Naive thymus-derived CD8-positive, alpha-beta T cell (primary cell): ENCODE results near the gene APOO. TPM values are rescaled to one million over a fixed set of nuclear protein-coding genes. Genes with fewer than 3 reads are reported as not detected.

Source experiments
- ATAC-seq, 2 donors: fragments of 150-1000 bp; cut with Tn5 transposase in 1 of 2; sonication (Bioruptor Pico), chemical (Tn5 transposase) in 1 of 2; 1 replicate in 1 of 2; 2 replicates in 1 of 2; pipeline ENCODE4 v1.10.0; 2021; ENCODE audit warnings: mild to moderate bottlenecking in 2 of 2, moderate library complexity in 2 of 2
- POLR2A ChIA-PET: fragments of 350-600 bp; sonication (Branson Sonifier 250); formaldehyde crosslinking; loops from one replicate; lab custom pipeline; 2021; ENCODE audit warnings: antibody characterized with exemption; lab: Charles Lee
- DNase-seq, 10 donors: peaks; one replicate each; pipeline versions ENCODE4 v3.0.0 to v3.0.0-alpha.2; 2020 to 2022
- H3K27ac Mint-ChIP-seq, 10 donors: one replicate each; pipeline ENCODE4 v1.8.0; 2020 to 2022; ENCODE audit warnings: mild to moderate bottlenecking in 10 of 10, mixed read lengths in 10 of 10, moderate library complexity in 4 of 10, inconsistent platforms in 1 of 10
- H3K27me3 Mint-ChIP-seq, 5 donors: one replicate each; pipeline ENCODE4 v1.8.0; 2021 to 2022; ENCODE audit warnings: mixed read lengths in 5 of 5
- H3K36me3 Mint-ChIP-seq, 3 donors: one replicate each; pipeline ENCODE4 v1.8.0; 2020 to 2022; ENCODE audit warnings: mixed read lengths in 3 of 3, mild to moderate bottlenecking in 2 of 3, inconsistent platforms in 1 of 3
- H3K4me1 Mint-ChIP-seq, 4 donors: one replicate each; pipeline ENCODE4 v1.8.0; 2021 to 2022; ENCODE audit warnings: mixed read lengths in 4 of 4
- H3K4me3 Mint-ChIP-seq, 10 donors: one replicate each; pipeline ENCODE4 v1.8.0; 2020 to 2022; ENCODE audit warnings: mild to moderate bottlenecking in 10 of 10, mixed read lengths in 10 of 10, moderate library complexity in 6 of 10, inconsistent platforms in 1 of 10
- H3K9me3 Mint-ChIP-seq, 9 donors: one replicate each; pipeline ENCODE4 v1.8.0; 2020 to 2022; ENCODE audit warnings: mixed read lengths in 9 of 9, mild to moderate bottlenecking in 3 of 9, inconsistent platforms in 1 of 9, moderate library complexity in 1 of 9
- polyA plus RNA-seq, 3 donors: library from polyadenylated mRNA; unstranded; fragments of 300-500 nt; fragmentation: Illumina TruSeq; gene quantifications; one replicate each; pipeline ENCODE4 v1.2.3, GENCODE V29; 2021
- total RNA-seq, 8 experiments: library from RNA in 2 of 8; stranded (reverse) in 2 of 8; gene quantifications; one replicate each; pipeline ENCODE4 v1.2.3 and lab custom pipeline; 2021 to 2026

APOO gene
- total and polyA plus RNA-seq, 5 experiments from 2014 or later = 6.8 to 20.2 (median 15.9) TPM

GRCh38 chrX:23822841-23823240 lies 84.9 kb downstream of the APOO start:
- DNase-seq = no peak

DNA sequence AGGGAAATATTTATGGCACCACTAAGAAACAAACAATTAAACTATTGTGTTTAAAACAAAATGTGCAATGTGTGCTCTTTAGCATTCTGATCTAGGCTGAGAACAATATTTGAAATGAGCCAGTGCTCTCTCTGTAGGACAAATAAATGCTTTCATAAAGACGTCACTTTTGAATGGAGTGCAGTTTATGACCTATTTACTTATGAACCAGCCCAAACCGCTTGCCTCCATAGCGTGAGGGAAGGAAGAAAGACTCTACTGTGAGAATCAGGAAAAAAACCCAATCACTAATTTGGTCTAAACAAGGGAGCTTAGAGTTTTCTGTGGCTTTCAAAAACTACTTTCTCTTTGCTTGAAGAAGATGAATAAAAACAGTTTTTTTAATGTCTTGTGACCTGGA lies 85.3 kb downstream of the APOO start:
- H3K27ac Mint-ChIP-seq = no peak overlapping the region
- peaks cover 0 to 1% (median under 1%) of the 10 kb centered on the region in 4 donors for H3K4me1 Mint-ChIP-seq
- POLR2A ChIA-PET = no interaction called here

More at GRCh38 chrX:23822841-23823240, 84.9 kb downstream of the APOO start:
- no peaks in the 10 kb centered on the region for H3K4me1 Mint-ChIP-seq
- no peaks in the 10 kb centered on the region for H3K9me3 Mint-ChIP-seq
- no peak overlapping the region for H3K27ac Mint-ChIP-seq
- POLR2A ChIA-PET = no interaction called here
- H3K36me3 Mint-ChIP-seq = peaks cover 0 to under 1% (median 0%) of the 10 kb centered on the region in 3 donors
- H3K27me3 Mint-ChIP-seq = no peaks in the 10 kb centered on the region
- ATAC-seq = no peak
- H3K4me3 Mint-ChIP-seq = no peak overlapping the region

GRCh38 chrX:23821847-23822246 lies 85.9 kb downstream of the APOO start:
- DNase-seq (no peak), ATAC-seq (no peak)
- Mint-ChIP-seq H3K36me3 (no peaks in the 10 kb centered on the region), H3K9me3 (no peaks in the 10 kb centered on the region), H3K4me1 (peaks cover 0 to 5% (median under 1%) of the 10 kb centered on the region in 4 donors), H3K27me3 (no peaks in the 10 kb centered on the region), H3K27ac (no peak overlapping the region), H3K4me3 (no peak overlapping the region)
- POLR2A ChIA-PET = no interaction called here

More for the DNA sequence above, 85.3 kb downstream of the APOO start:
- no peak for ATAC-seq
- H3K36me3 Mint-ChIP-seq = no peaks in the 10 kb centered on the region
- no peak overlapping the region for H3K4me3 Mint-ChIP-seq
- DNase-seq = no peak
- H3K9me3 Mint-ChIP-seq = no peaks in the 10 kb centered on the region
- H3K27me3 Mint-ChIP-seq = no peaks in the 10 kb centered on the region

GRCh38 chrX:23820235-23820782 lies 87.4 kb downstream of the APOO start:
- Mint-ChIP-seq H3K4me3 (no peak overlapping the region), H3K36me3 (no peaks in the 10 kb centered on the region), H3K27me3 (no peaks in the 10 kb centered on the region), H3K27ac (no peak overlapping the region), H3K4me1 (peaks cover 0 to 5% (median under 1%) of the 10 kb centered on the region in 4 donors), H3K9me3 (no peaks in the 10 kb centered on the region)
- ATAC-seq (no peak), DNase-seq (no peak)
- POLR2A ChIA-PET = no interaction called here

GRCh38 chrX:23819385-23820234 lies 88.1 kb downstream of the APOO start:
- H3K4me3 Mint-ChIP-seq = no peak overlapping the region
- no peaks in the 10 kb centered on the region for H3K27me3 Mint-ChIP-seq
- H3K27ac Mint-ChIP-seq = no peak overlapping the region
- ATAC-seq = no peak
- POLR2A ChIA-PET = no interaction called here
- H3K9me3 Mint-ChIP-seq = no peaks in the 10 kb centered on the region
- DNase-seq = no peak
- no peaks in the 10 kb centered on the region for H3K36me3 Mint-ChIP-seq
- H3K4me1 Mint-ChIP-seq = peaks cover 0 to 5% (median under 1%) of the 10 kb centered on the region in 4 donors

- no peak overlapping the region for H3K4me3 Mint-ChIP-seq
- ATAC-seq (no peak), DNase-seq (no peak)
- H3K9me3 Mint-ChIP-seq = peaks cover 0 to 2% (median 0%) of the 10 kb centered on the region in 9 donors
- no peak overlapping the region for H3K27ac Mint-ChIP-seq
- POLR2A ChIA-PET = no interaction called here
- H3K27me3 Mint-ChIP-seq = no peaks in the 10 kb centered on the region
- peaks cover 0 to 5% (median under 1%) of the 10 kb centered on the region in 4 donors for H3K4me1 Mint-ChIP-seq
- no peaks in the 10 kb centered on the region for H3K36me3 Mint-ChIP-seq
These were observed 89.8 kb downstream of the APOO start for GRCh38 chrX:23817979-23818336.

DNA sequence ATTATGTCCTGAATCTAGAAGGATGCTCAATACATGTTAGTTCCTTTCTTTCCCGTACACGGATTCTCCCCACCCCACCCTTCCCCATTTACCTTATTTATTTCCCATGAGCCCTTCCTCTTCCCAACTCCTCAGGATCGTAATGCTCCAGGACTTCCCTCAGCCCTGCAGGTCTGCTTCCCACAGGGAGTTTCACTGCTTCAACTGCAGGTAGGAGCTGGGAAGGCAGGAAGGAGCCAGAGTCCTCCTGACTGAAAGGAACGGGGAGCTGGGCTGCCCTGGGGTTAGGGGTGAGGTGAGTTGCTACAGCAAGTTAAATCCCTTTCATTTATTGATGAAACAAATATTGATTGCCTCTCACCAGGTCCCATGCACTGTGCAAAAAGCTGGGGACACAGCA lies 91.6 kb downstream of the APOO start:
- Mint-ChIP-seq H3K36me3 (no peaks in the 10 kb centered on the region), H3K4me1 (peaks cover 0 to 10% (median 3%) of the 10 kb centered on the region in 4 donors), H3K27ac (no peak overlapping the region), H3K9me3 (peaks cover 0 to 2% (median 0%) of the 10 kb centered on the region in 9 donors), H3K4me3 (no peak overlapping the region), H3K27me3 (peaks cover 0 to 1% (median 0%) of the 10 kb centered on the region in 5 donors)
- no peak for DNase-seq
- POLR2A ChIA-PET = no interaction called here
- no peak for ATAC-seq

GRCh38 chrX:23815376-23815775 lies 92.4 kb downstream of the APOO start:
- Mint-ChIP-seq H3K4me3 (no peak overlapping the region), H3K9me3 (peaks cover 0 to 2% (median 0%) of the 10 kb centered on the region in 9 donors)

GRCh38 chrX:23813808-23814207 lies 93.9 kb downstream of the APOO start:
- DNase-seq = no peak
- no peak for ATAC-seq
- Mint-ChIP-seq H3K36me3 (no peaks in the 10 kb centered on the region), H3K9me3 (peaks cover 0 to 2% (median 0%) of the 10 kb centered on the region in 9 donors), H3K4me1 (peaks cover 0 to 17% (median 8%) of the 10 kb centered on the region in 4 donors), H3K4me3 (no peak overlapping the region), H3K27me3 (peaks cover 0 to 1% (median 0%) of the 10 kb centered on the region in 5 donors), H3K27ac (no peak overlapping the region)
- POLR2A ChIA-PET = no interaction called here

More at GRCh38 chrX:23815376-23815775, 92.4 kb downstream of the APOO start:
- no peak overlapping the region for H3K27ac Mint-ChIP-seq
- H3K27me3 Mint-ChIP-seq = peaks cover 0 to 1% (median 0%) of the 10 kb centered on the region in 5 donors
- ATAC-seq (no peak), DNase-seq (no peak)
- POLR2A ChIA-PET = no interaction called here
- peaks cover 0 to 17% (median 8%) of the 10 kb centered on the region in 4 donors for H3K4me1 Mint-ChIP-seq
- H3K36me3 Mint-ChIP-seq = no peaks in the 10 kb centered on the region

DNA sequence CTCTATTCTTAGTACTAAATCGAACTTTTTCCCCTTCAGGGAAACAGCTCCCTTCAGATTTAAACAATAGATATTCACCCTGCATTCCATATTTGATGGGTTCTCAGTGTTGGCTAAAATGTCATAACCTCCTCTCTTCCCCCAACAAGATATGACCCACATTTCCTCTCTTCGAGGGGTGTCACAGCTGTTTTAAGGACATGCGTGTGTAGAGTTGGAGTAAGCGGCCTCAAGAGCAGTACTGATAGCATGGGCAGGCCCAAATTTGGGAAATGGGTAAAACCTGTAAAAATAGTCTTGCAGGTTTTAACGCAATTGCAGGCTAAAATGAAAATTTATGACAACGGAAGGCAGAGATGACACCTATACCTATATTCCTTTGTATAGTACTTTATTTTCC lies 96.1 kb downstream of the APOO start:
- peaks cover 0 to 2% (median 0%) of the 10 kb centered on the region in 9 donors for H3K9me3 Mint-ChIP-seq

DNA sequence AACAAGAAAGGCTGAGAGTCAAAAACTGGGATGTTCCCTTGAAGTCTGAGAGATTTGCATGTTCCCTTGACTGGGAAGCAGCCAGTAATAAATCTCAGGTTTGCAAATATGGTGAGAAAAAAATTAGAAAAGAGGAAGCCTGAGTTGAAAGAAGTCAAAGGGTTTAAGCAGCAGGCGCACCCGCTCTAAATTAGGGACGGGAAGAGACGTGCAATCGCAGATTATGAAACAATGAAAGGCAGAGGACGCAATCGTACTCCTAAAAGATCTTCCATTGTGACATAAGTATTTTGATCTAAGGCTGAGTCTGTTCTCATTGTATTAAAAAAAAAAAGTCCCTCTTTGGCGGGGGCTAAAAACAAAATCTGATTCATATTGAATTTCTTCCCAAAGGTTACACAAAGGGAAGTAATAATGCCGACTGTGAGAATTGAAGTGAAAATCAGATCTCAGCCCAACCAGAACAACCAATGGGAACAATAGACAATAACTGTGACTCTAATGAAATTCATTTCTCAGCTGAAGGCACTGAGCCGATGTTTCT lies 96.6 kb downstream of the APOO start:
- peaks cover 0 to 1% (median 0%) of the 10 kb centered on the region in 5 donors for H3K27me3 Mint-ChIP-seq
- H3K4me1 Mint-ChIP-seq = peaks cover 0 to 12% (median 7%) of the 10 kb centered on the region in 4 donors
- no peak overlapping the region for H3K27ac Mint-ChIP-seq
- H3K9me3 Mint-ChIP-seq = peaks cover 0 to 2% (median 0%) of the 10 kb centered on the region in 9 donors
- peak overlapping the region in 5 of 10 donors; percentile 19 to 55 (median 33) for H3K4me3 Mint-ChIP-seq
- no peak for ATAC-seq
- H3K36me3 Mint-ChIP-seq = no peaks in the 10 kb centered on the region
- POLR2A ChIA-PET = no interaction called here
- DNase-seq = no peak

More for the DNA sequence above, 96.1 kb downstream of the APOO start:
- H3K36me3 Mint-ChIP-seq = no peaks in the 10 kb centered on the region
- peaks cover 0 to 12% (median 7%) of the 10 kb centered on the region in 4 donors for H3K4me1 Mint-ChIP-seq
- POLR2A ChIA-PET = no interaction called here
- ATAC-seq (no peak), DNase-seq (no peak)
- H3K27me3 Mint-ChIP-seq = peaks cover 0 to 1% (median 0%) of the 10 kb centered on the region in 5 donors
- no peak overlapping the region for H3K27ac Mint-ChIP-seq
- H3K4me3 Mint-ChIP-seq = peak overlapping the region in 5 of 10 donors; percentile 19 to 48 (median 33)

DNA sequence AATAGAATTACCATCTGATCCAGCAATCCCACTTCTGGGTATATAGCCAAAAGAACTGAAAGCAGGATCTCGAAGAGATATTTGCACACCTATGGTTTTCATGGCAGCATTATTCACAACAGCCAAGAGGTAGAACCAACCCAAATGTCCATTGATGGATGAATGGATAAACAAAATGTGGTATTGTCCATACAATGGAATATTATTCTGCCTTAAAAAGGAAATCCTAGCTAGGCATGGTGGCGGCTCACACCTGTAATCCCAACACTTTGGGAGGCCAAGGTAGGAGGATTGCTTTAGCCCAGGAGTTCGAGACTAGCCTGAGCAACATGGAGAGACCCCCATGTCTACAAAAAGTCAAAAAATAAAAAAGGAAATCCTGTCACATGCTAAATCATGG lies 97.5 kb downstream of the APOO start:
- Mint-ChIP-seq H3K9me3 (peaks cover 0 to 2% (median 0%) of the 10 kb centered on the region in 9 donors), H3K4me1 (peaks cover 0 to 12% (median 7%) of the 10 kb centered on the region in 4 donors), H3K4me3 (peak overlapping the region in 1 of 10 donors; percentile 48), H3K27ac (no peak overlapping the region), H3K36me3 (no peaks in the 10 kb centered on the region), H3K27me3 (peaks cover 0 to 1% (median 0%) of the 10 kb centered on the region in 5 donors)
- DNase-seq (no peak), ATAC-seq (no peak)
- POLR2A ChIA-PET = no interaction called here

GRCh38 chrX:23805389-23805788 lies 102.3 kb downstream of the APOO start:
- no peaks in the 10 kb centered on the region for H3K27me3 Mint-ChIP-seq
- H3K4me1 Mint-ChIP-seq = peaks cover 0 to 6% (median 2%) of the 10 kb centered on the region in 4 donors
- H3K27ac Mint-ChIP-seq = no peak overlapping the region
- H3K4me3 Mint-ChIP-seq = no peak overlapping the region
- no peaks in the 10 kb centered on the region for H3K9me3 Mint-ChIP-seq
- DNase-seq (no peak), ATAC-seq (no peak)
- H3K36me3 Mint-ChIP-seq = no peaks in the 10 kb centered on the region
- POLR2A ChIA-PET = no interaction called here
